AG04449 (cell line): ENCODE results near the gene SEC14L3.
"Not testable (repeated sequence)": the region's sequence is repeated elsewhere in the genome, so short reads cannot be mapped to it uniquely, and the experiment has no call there.

Source experiments
- CTCF ChIA-PET: fragments of 350-600 bp; formaldehyde crosslinking; extraction: SDS; loops from one replicate; lab custom pipeline; 2021; ENCODE audit warnings: antibody characterized with exemption; lab: Yijun Ruan, JAX
- POLR2A ChIA-PET: fragments of 400-600, 350-600 bp; formaldehyde crosslinking; extraction: SDS; loops from one replicate; lab custom pipeline; 2020; ENCODE audit warnings: antibody characterized with exemption, inconsistent platforms; lab: Yijun Ruan, JAX
- DNase-seq: peaks from one replicate; pipeline ENCODE4 v3.0.0-alpha.2; 2010; ENCODE audit warnings: low read depth, low spot score
- H3K4me3 ChIP-seq: 2 replicates; pipeline ENCODE4 v1.5.1; 2011; ENCODE audit warnings: low read depth, mild to moderate bottlenecking, control low read depth, low read length
- TF ChIP-seq, protein P1 (sequence below): IDR thresholded peaks from one replicate; pipeline ENCODE4 v1.5.1; 2011; ENCODE audit warnings: mild to moderate bottlenecking, moderate library complexity, low read length, control low read depth, inconsistent platforms; ENCODE audit not compliant: insufficient read depth; ENCODE audit errors: missing control alignments

The SEC14L3 gene

GRCh38 chr22:30470655-30471054 lies 1.2 kb downstream of the SEC14L3 start:
- CTCF ChIA-PET: interaction anchor here (5.3 kb wide), 1 partner anchor 15 kb away, joined by 27 read pairs; no protein-coding TSS in a partner anchor
- TF ChIP-seq, protein P1, sequence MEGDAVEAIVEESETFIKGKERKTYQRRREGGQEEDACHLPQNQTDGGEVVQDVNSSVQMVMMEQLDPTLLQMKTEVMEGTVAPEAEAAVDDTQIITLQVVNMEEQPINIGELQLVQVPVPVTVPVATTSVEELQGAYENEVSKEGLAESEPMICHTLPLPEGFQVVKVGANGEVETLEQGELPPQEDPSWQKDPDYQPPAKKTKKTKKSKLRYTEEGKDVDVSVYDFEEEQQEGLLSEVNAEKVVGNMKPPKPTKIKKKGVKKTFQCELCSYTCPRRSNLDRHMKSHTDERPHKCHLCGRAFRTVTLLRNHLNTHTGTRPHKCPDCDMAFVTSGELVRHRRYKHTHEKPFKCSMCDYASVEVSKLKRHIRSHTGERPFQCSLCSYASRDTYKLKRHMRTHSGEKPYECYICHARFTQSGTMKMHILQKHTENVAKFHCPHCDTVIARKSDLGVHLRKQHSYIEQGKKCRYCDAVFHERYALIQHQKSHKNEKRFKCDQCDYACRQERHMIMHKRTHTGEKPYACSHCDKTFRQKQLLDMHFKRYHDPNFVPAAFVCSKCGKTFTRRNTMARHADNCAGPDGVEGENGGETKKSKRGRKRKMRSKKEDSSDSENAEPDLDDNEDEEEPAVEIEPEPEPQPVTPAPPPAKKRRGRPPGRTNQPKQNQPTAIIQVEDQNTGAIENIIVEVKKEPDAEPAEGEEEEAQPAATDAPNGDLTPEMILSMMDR: no peak
- no peak for DNase-seq
- POLR2A ChIA-PET: no interaction called here
- H3K4me3 ChIP-seq: no peak overlapping the region

DNA sequence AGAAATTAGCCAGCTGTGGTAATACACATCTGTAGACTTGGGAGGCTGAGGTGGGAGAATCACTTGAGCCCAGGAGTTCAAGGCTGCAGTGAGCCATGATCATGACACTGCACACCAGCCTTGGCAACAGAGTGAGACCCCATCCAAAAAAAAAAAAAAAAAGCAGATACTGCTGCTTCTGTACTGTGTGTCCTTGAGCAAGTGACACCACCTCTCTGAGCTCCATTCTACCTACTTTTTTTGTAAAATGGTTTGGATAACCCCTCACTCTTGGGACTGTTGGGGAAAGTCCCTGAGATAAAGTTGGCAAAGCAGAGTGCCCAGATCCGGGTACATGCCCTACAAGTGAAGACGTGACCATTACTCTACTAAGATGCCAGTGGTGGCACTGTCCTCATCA lies 2.7 kb downstream of the SEC14L3 start:
- ChIA-PET POLR2A (no interaction called here), CTCF (interaction anchor here (0.6 to 1.2 kb wide), 2 partner anchors 11 to 16 kb away, joined by 3 read pairs; no protein-coding TSS in a partner anchor)
- H3K4me3 ChIP-seq: no peak overlapping the region
- TF ChIP-seq, protein P1: no peak
- no peak for DNase-seq

GRCh38 chr22:30460555-30460954 lies 11.3 kb downstream of the SEC14L3 start:
- H3K4me3 ChIP-seq, DNase-seq, POLR2A ChIA-PET, CTCF ChIA-PET: not testable (repeated sequence)

- POLR2A ChIA-PET: no interaction called here
- H3K4me3 ChIP-seq: no peak overlapping the region
- CTCF ChIA-PET: interaction anchor here (1.2 kb wide), 1 partner anchor 27 kb away, joined by 3 read pairs; no protein-coding TSS in a partner anchor
- TF ChIP-seq, protein P1: no peak
- DNase-seq: no peak
These were observed 11.7 kb downstream of the SEC14L3 start for GRCh38 chr22:30460147-30460546.

DNA sequence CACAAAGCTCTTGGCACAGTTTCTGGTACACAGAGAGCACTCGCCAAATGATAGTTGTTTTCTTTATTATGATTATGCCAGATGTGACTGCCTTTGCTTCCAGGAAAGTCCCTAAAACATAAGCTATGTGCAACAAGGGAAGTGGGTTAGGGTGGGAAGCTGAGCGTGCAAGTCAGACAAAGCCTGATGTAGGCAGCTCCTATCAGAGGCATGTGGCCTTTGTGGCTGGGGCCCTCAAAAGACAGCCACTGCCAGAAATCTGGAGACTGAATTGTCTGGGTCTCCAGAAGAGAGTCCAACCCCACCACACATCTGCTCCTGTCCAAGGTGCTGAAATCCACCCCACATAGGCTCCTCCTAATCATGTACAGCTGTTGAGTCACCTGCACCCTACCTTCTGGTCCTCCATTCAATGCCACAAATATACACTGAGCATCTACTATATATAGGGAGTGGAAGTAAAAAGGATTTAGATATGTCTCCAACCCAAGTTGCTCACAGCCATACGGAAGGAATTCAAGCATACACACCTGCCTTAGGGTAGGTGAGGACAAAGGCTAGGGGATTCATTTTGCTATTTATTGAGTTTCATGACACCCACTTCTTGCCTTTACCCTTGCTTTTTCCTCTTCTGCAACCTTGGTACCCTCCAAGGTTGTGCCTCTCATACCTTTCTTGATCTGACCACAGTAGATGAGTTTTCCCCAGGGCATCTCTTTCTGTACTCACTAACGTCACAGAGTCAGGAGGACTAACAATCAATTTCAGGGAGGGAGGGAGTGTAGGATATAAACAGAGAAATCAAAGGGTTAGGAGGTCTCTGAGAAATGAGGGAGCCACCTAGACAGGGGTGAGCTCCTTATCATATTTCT lies 12.4 kb downstream of the SEC14L3 start:
- TF ChIP-seq, protein P1: no peak
- CTCF ChIA-PET: interaction anchor here (1.0 to 1.3 kb wide), 3 partner anchors 9 to 28 kb away, joined by 3 read pairs; no protein-coding TSS in a partner anchor
- POLR2A ChIA-PET: no interaction called here
- no peak overlapping the region for H3K4me3 ChIP-seq
- no peak for DNase-seq

- POLR2A ChIA-PET: no interaction called here
- TF ChIP-seq, protein P1: no peak
- H3K4me3 ChIP-seq: no peak overlapping the region
- DNase-seq: no peak
- CTCF ChIA-PET: interaction anchor here (1.0 to 3.1 kb wide), 3 partner anchors 11 to 28 kb away, joined by 3 to 16 read pairs (median 7); no protein-coding TSS in a partner anchor
These were observed 13.8 kb downstream of the SEC14L3 start for GRCh38 chr22:30457981-30458380.
